ENCODE measurements around the gene C7orf25. TPM values are rescaled to one million over a fixed set of nuclear protein-coding genes. Genes with fewer than 3 reads are reported as not detected.

Gene C7orf25
- total RNA-seq, 1 experiment from 2014 or later = 10.0 TPM

DNA sequence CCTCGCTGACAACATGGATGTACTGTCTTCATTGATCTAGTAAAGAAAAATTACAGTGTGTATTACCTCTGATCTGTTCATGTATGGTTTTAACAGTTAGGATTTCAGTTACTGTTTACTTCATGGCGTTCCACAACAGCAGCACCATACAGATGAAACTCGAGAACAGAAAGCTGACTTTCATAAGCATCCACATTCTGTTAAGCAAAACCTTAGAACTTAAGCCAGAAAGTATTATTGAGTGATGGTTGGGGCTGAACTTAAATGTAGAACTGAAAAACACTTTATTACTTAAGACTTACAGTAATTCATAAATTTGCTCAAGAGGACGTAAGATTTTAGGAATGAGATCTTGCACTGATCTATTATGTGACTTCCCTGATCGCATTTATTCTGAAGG lies 24.0 kb upstream of the C7orf25 start:
- POLR2A ChIA-PET = no interaction called here
- intact Hi-C loops (cut with micrococcal nuclease; ENCODE audit: unreplicated experiment) = no loop called here
- no peak for TF ChIP-seq SIN3A (IDR thresholded peaks at IDR 0.05; ENCODE audit: borderline replicate concordance, insufficient read depth, low read depth, low read length)
- TF ChIP-seq, protein P1, sequence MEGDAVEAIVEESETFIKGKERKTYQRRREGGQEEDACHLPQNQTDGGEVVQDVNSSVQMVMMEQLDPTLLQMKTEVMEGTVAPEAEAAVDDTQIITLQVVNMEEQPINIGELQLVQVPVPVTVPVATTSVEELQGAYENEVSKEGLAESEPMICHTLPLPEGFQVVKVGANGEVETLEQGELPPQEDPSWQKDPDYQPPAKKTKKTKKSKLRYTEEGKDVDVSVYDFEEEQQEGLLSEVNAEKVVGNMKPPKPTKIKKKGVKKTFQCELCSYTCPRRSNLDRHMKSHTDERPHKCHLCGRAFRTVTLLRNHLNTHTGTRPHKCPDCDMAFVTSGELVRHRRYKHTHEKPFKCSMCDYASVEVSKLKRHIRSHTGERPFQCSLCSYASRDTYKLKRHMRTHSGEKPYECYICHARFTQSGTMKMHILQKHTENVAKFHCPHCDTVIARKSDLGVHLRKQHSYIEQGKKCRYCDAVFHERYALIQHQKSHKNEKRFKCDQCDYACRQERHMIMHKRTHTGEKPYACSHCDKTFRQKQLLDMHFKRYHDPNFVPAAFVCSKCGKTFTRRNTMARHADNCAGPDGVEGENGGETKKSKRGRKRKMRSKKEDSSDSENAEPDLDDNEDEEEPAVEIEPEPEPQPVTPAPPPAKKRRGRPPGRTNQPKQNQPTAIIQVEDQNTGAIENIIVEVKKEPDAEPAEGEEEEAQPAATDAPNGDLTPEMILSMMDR (IDR thresholded peaks at IDR 0.05) = no peak
- no peak for TF ChIP-seq POLR2AphosphoS5 (IDR thresholded peaks at IDR 0.05; ENCODE audit: low read depth, low read length)
- no peak for TF ChIP-seq TCF7L2 (IDR thresholded peaks at IDR 0.05; ENCODE audit: low read depth, low read length)
- TF ChIP-seq, protein P2, sequence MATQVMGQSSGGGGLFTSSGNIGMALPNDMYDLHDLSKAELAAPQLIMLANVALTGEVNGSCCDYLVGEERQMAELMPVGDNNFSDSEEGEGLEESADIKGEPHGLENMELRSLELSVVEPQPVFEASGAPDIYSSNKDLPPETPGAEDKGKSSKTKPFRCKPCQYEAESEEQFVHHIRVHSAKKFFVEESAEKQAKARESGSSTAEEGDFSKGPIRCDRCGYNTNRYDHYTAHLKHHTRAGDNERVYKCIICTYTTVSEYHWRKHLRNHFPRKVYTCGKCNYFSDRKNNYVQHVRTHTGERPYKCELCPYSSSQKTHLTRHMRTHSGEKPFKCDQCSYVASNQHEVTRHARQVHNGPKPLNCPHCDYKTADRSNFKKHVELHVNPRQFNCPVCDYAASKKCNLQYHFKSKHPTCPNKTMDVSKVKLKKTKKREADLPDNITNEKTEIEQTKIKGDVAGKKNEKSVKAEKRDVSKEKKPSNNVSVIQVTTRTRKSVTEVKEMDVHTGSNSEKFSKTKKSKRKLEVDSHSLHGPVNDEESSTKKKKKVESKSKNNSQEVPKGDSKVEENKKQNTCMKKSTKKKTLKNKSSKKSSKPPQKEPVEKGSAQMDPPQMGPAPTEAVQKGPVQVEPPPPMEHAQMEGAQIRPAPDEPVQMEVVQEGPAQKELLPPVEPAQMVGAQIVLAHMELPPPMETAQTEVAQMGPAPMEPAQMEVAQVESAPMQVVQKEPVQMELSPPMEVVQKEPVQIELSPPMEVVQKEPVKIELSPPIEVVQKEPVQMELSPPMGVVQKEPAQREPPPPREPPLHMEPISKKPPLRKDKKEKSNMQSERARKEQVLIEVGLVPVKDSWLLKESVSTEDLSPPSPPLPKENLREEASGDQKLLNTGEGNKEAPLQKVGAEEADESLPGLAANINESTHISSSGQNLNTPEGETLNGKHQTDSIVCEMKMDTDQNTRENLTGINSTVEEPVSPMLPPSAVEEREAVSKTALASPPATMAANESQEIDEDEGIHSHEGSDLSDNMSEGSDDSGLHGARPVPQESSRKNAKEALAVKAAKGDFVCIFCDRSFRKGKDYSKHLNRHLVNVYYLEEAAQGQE (IDR thresholded peaks at IDR 0.05; ENCODE audit: insufficient read depth in 1 of 2, low read depth in 2 of 2, low read length in 1 of 2) = no peak
- peaks cover 42% of the 10 kb centered on the region for H3K36me3 ChIP-seq (ENCODE audit: control insufficient read depth, insufficient read depth, low read length)
- no peak overlapping the region for H3K27ac ChIP-seq (ENCODE audit: low read length)
- DNase-seq (ENCODE audit: low read depth, low spot score) = no peak
- no peaks in the 10 kb centered on the region for H3K27me3 ChIP-seq (ENCODE audit: control insufficient read depth, insufficient read depth, low read length)
- CTCF ChIA-PET = no interaction called here
- no TSS peak for BruUV-seq (replicated peaks)
- H3K4me3 ChIP-seq (ENCODE audit: low read depth in 2 of 2, low read length in 2 of 2) = no peak overlapping the region
- H3K4me1 ChIP-seq (ENCODE audit: control insufficient read depth, insufficient read depth, low read length) = peaks cover 7% of the 10 kb centered on the region
- no peaks in the 10 kb centered on the region for H3K9me3 ChIP-seq (ENCODE audit: control insufficient read depth, insufficient read depth, low read depth, low read length)
- ATAC-seq = no peak
- in situ Hi-C loops (cut with HindIII; ENCODE audit: low pct_unique_long_range_greater_than_20kb, low sequenced_read_pairs) = no loop called here

DNA sequence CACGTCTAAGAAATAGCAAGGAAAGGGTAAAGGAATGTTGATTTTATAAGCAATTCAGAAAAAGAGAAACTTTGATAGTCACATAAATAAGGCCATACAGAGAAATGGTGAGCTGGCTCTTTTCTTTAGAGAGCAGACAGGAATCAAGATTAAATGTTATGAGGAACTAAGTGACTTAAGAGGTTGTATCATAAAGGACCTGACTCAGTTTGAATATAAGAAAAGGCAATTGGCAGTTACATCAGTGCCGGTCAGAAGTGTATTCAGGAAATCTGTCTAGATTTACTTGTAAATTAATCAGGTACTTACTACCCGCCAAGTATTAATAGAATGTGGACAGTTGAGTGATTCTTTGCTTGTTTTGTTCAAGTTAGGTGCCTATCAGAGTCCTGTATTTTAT lies 22.4 kb upstream of the C7orf25 start:
- TF ChIP-seq POLR2AphosphoS5 (IDR thresholded peaks at IDR 0.05; ENCODE audit: low read depth, low read length) (no peak), TCF7L2 (IDR thresholded peaks at IDR 0.05; ENCODE audit: low read depth, low read length) (no peak), SIN3A (IDR thresholded peaks at IDR 0.05; ENCODE audit: borderline replicate concordance, insufficient read depth, low read depth, low read length) (no peak)
- TF ChIP-seq, protein P1 (IDR thresholded peaks at IDR 0.05) = no peak
- TF ChIP-seq, protein P2 (IDR thresholded peaks at IDR 0.05; ENCODE audit: insufficient read depth in 1 of 2, low read depth in 2 of 2, low read length in 1 of 2) = no peak
- no peaks in the 10 kb centered on the region for H3K27me3 ChIP-seq (ENCODE audit: control insufficient read depth, insufficient read depth, low read length)
- POLR2A ChIA-PET = interaction anchor here (0.6 kb wide), 1 partner anchor 315 kb away, joined by 4 read pairs; no protein-coding TSS in a partner anchor
- CTCF ChIA-PET = no interaction called here
- in situ Hi-C loops (cut with HindIII; ENCODE audit: low pct_unique_long_range_greater_than_20kb, low sequenced_read_pairs) = no loop called here
- ATAC-seq = no peak
- H3K9me3 ChIP-seq (ENCODE audit: control insufficient read depth, insufficient read depth, low read depth, low read length) = no peaks in the 10 kb centered on the region
- no peak overlapping the region for H3K4me3 ChIP-seq (ENCODE audit: low read depth in 2 of 2, low read length in 2 of 2)
- H3K36me3 ChIP-seq (ENCODE audit: control insufficient read depth, insufficient read depth, low read length) = peaks cover 42% of the 10 kb centered on the region
- BruUV-seq (replicated peaks) = no TSS peak
- intact Hi-C loops (cut with micrococcal nuclease; ENCODE audit: unreplicated experiment) = no loop called here
- peaks cover 22% of the 10 kb centered on the region for H3K4me1 ChIP-seq (ENCODE audit: control insufficient read depth, insufficient read depth, low read length)
- no peak overlapping the region for H3K27ac ChIP-seq (ENCODE audit: low read length)
- DNase-seq (ENCODE audit: low read depth, low spot score) = no peak
